T-helper 17 cell (primary cell): ENCODE results near the gene XYLT1. TPM values are rescaled to one million over a fixed set of nuclear protein-coding genes. Genes with fewer than 3 reads are reported as not detected.
A peak's percentile ranks its signal among the peaks of the same experiment; 100 is the strongest.
"Not testable (repeated sequence)": the region's sequence is repeated elsewhere in the genome, so short reads cannot be mapped to it uniquely, and the experiment has no call there.

Experiments used
- ATAC-seq: fragments of 150-1000 bp; cut with Tn5 transposase; 2 replicates; pipeline ENCODE4 v1.10.0; 2021; ENCODE audit warnings: mild to moderate bottlenecking, moderate library complexity
- DNase-seq, 3 donors: peaks; one replicate each; pipeline versions ENCODE4 v3.0.0 to v3.0.0-alpha.2; 2020 to 2021
- H3K9me3 ChIP-seq: one replicate; pipeline ENCODE4 v1.7.0; 2013; ENCODE audit warnings: low read length, mild to moderate bottlenecking; ENCODE audit not compliant: control insufficient read depth, poor library complexity, severe bottlenecking
- H3K27ac Mint-ChIP-seq: one replicate; pipeline ENCODE4 v1.8.0; 2022; ENCODE audit warnings: mild to moderate bottlenecking, moderate library complexity, mixed read lengths
- H3K27me3 Mint-ChIP-seq: one replicate; pipeline ENCODE4 v1.8.0; 2022; ENCODE audit warnings: mixed read lengths
- H3K36me3 Mint-ChIP-seq: one replicate; pipeline ENCODE4 v1.8.0; 2022; ENCODE audit warnings: low read depth, mixed read lengths
- H3K4me1 Mint-ChIP-seq: one replicate; pipeline ENCODE4 v1.8.0; 2022; ENCODE audit warnings: mild to moderate bottlenecking, mixed read lengths
- H3K4me3 Mint-ChIP-seq: one replicate; pipeline ENCODE4 v1.8.0; 2022; ENCODE audit warnings: mild to moderate bottlenecking, moderate library complexity, mixed read lengths
- total RNA-seq, 4 donors: library from RNA in 2 of 4; stranded (reverse) in 2 of 4; gene quantifications; one replicate each; pipeline ENCODE4 v1.2.3 and lab custom pipeline; 2022 to 2026

The XYLT1 gene
- total RNA-seq, 2 donors from 2014 or later, result 33.8 to 57.3 TPM

- Mint-ChIP-seq H3K4me3 (no peak overlapping the region), H3K36me3 (peaks cover 2% of the 10 kb centered on the region), H3K27me3 (no peaks in the 10 kb centered on the region), H3K27ac (no peak overlapping the region), H3K4me1 (peaks cover 21% of the 10 kb centered on the region)
- DNase-seq, result no peak
- ATAC-seq, result no peak
- no peaks in the 10 kb centered on the region for H3K9me3 ChIP-seq
These were observed 161.2 kb downstream of the XYLT1 start for GRCh38 chr16:17309510-17309909.

- no peak overlapping the region for H3K4me3 Mint-ChIP-seq
- no peaks in the 10 kb centered on the region for H3K9me3 ChIP-seq
- H3K36me3 Mint-ChIP-seq, result peaks cover 2% of the 10 kb centered on the region
- H3K27me3 Mint-ChIP-seq, result no peaks in the 10 kb centered on the region
- no peak overlapping the region for H3K27ac Mint-ChIP-seq
- peaks cover 20% of the 10 kb centered on the region for H3K4me1 Mint-ChIP-seq
- ATAC-seq (no peak), DNase-seq (no peak)
These were observed 162.6 kb downstream of the XYLT1 start for GRCh38 chr16:17308186-17308585.

- Mint-ChIP-seq H3K4me3 (no peak overlapping the region), H3K36me3 (peaks cover 2% of the 10 kb centered on the region), H3K4me1 (peaks cover 25% of the 10 kb centered on the region), H3K27ac (peak overlapping the region; percentile 54), H3K27me3 (no peaks in the 10 kb centered on the region)
- ATAC-seq (no peak), DNase-seq (no peak)
- no peaks in the 10 kb centered on the region for H3K9me3 ChIP-seq
These were observed 163.3 kb downstream of the XYLT1 start for GRCh38 chr16:17307504-17307903.

GRCh38 chr16:17306745-17307144 is 164.0 kb downstream of the XYLT1 start:
- ATAC-seq, result no peak
- peak overlapping the region; percentile 54 for H3K27ac Mint-ChIP-seq
- no peaks in the 10 kb centered on the region for H3K27me3 Mint-ChIP-seq
- no peak overlapping the region for H3K4me3 Mint-ChIP-seq
- no peak for DNase-seq
- H3K36me3 Mint-ChIP-seq, result peaks cover 2% of the 10 kb centered on the region
- H3K4me1 Mint-ChIP-seq, result peaks cover 28% of the 10 kb centered on the region
- H3K9me3 ChIP-seq, result no peaks in the 10 kb centered on the region

GRCh38 chr16:17306211-17306610 is 164.5 kb downstream of the XYLT1 start:
- not testable (repeated sequence) for H3K36me3 Mint-ChIP-seq, H3K9me3 ChIP-seq, DNase-seq, H3K27me3 Mint-ChIP-seq, ATAC-seq
- peak overlapping the region; percentile 91 for H3K27ac Mint-ChIP-seq
- H3K4me3 Mint-ChIP-seq, result peak overlapping the region; percentile 64
- H3K4me1 Mint-ChIP-seq, result peaks cover 29% of the 10 kb centered on the region

- Mint-ChIP-seq H3K27me3 (no peaks in the 10 kb centered on the region), H3K36me3 (peaks cover 2% of the 10 kb centered on the region), H3K27ac (peak overlapping the region; percentile 91), H3K4me3 (peak overlapping the region; percentile 64), H3K4me1 (peaks cover 26% of the 10 kb centered on the region)
- ATAC-seq (peak; percentile 62), DNase-seq (no peak)
- no peaks in the 10 kb centered on the region for H3K9me3 ChIP-seq
These were observed 165.1 kb downstream of the XYLT1 start for GRCh38 chr16:17305694-17306093.

- ATAC-seq (no peak), DNase-seq (no peak)
- peaks cover 2% of the 10 kb centered on the region for H3K36me3 Mint-ChIP-seq
- no peaks in the 10 kb centered on the region for H3K27me3 Mint-ChIP-seq
- peaks cover 26% of the 10 kb centered on the region for H3K4me1 Mint-ChIP-seq
- H3K4me3 Mint-ChIP-seq, result no peak overlapping the region
- peak overlapping the region; percentile 91 for H3K27ac Mint-ChIP-seq
- H3K9me3 ChIP-seq, result no peaks in the 10 kb centered on the region
These were observed 166.2 kb downstream of the XYLT1 start for GRCh38 chr16:17304491-17305119.

GRCh38 chr16:17304106-17304490 is 166.7 kb downstream of the XYLT1 start:
- peaks cover 2% of the 10 kb centered on the region for H3K36me3 Mint-ChIP-seq
- H3K27me3 Mint-ChIP-seq, result no peaks in the 10 kb centered on the region
- ATAC-seq (no peak), DNase-seq (no peak)
- H3K4me3 Mint-ChIP-seq, result no peak overlapping the region
- H3K4me1 Mint-ChIP-seq, result peaks cover 26% of the 10 kb centered on the region
- no peaks in the 10 kb centered on the region for H3K9me3 ChIP-seq
- H3K27ac Mint-ChIP-seq, result no peak overlapping the region

GRCh38 chr16:17303101-17303500 is 167.7 kb downstream of the XYLT1 start:
- no peak for DNase-seq
- no peak for ATAC-seq
- Mint-ChIP-seq H3K27ac (peak overlapping the region; percentile 22), H3K4me3 (no peak overlapping the region), H3K36me3 (peaks cover 2% of the 10 kb centered on the region), H3K4me1 (peaks cover 26% of the 10 kb centered on the region), H3K27me3 (no peaks in the 10 kb centered on the region)
- no peaks in the 10 kb centered on the region for H3K9me3 ChIP-seq

GRCh38 chr16:17302620-17303019 is 168.1 kb downstream of the XYLT1 start:
- no peaks in the 10 kb centered on the region for H3K9me3 ChIP-seq
- no peak overlapping the region for H3K4me3 Mint-ChIP-seq
- H3K4me1 Mint-ChIP-seq, result peaks cover 26% of the 10 kb centered on the region
- no peak for ATAC-seq
- peaks cover 2% of the 10 kb centered on the region for H3K36me3 Mint-ChIP-seq
- H3K27ac Mint-ChIP-seq, result peak overlapping the region; percentile 75
- no peaks in the 10 kb centered on the region for H3K27me3 Mint-ChIP-seq
- no peak for DNase-seq

- Mint-ChIP-seq H3K27me3 (no peaks in the 10 kb centered on the region), H3K27ac (peak overlapping the region; percentile 75), H3K36me3 (peaks cover 2% of the 10 kb centered on the region), H3K4me1 (peaks cover 26% of the 10 kb centered on the region), H3K4me3 (no peak overlapping the region)
- peak; percentile 27 for ATAC-seq
- DNase-seq, result no peak
- H3K9me3 ChIP-seq, result no peaks in the 10 kb centered on the region
These were observed 168.5 kb downstream of the XYLT1 start for GRCh38 chr16:17302214-17302613.

GRCh38 chr16:17301593-17302135 is 169.1 kb downstream of the XYLT1 start:
- Mint-ChIP-seq H3K4me1 (peaks cover 26% of the 10 kb centered on the region), H3K36me3 (peaks cover 2% of the 10 kb centered on the region), H3K27me3 (no peaks in the 10 kb centered on the region), H3K27ac (peak overlapping the region; percentile 75), H3K4me3 (peak overlapping the region; percentile 36)
- no peaks in the 10 kb centered on the region for H3K9me3 ChIP-seq
- ATAC-seq (peak; percentile 71), DNase-seq (no peak)

- Mint-ChIP-seq H3K4me1 (peaks cover 26% of the 10 kb centered on the region), H3K36me3 (peaks cover 2% of the 10 kb centered on the region), H3K4me3 (no peak overlapping the region), H3K27ac (peak overlapping the region; percentile 75), H3K27me3 (no peaks in the 10 kb centered on the region)
- H3K9me3 ChIP-seq, result no peaks in the 10 kb centered on the region
- DNase-seq (no peak), ATAC-seq (no peak)
These were observed 169.6 kb downstream of the XYLT1 start for GRCh38 chr16:17301184-17301583.

- H3K4me1 Mint-ChIP-seq, result peaks cover 17% of the 10 kb centered on the region
- H3K36me3 Mint-ChIP-seq, result no peaks in the 10 kb centered on the region
- H3K9me3 ChIP-seq, result no peaks in the 10 kb centered on the region
- no peaks in the 10 kb centered on the region for H3K27me3 Mint-ChIP-seq
- no peak for ATAC-seq
- no peak overlapping the region for H3K4me3 Mint-ChIP-seq
- DNase-seq, result no peak
- H3K27ac Mint-ChIP-seq, result no peak overlapping the region
These were observed 171.0 kb downstream of the XYLT1 start for GRCh38 chr16:17299790-17300189.
